Osteocyte (in vitro differentiated cells): ENCODE measurements around the gene ZNF423. TPM values are rescaled to one million over a fixed set of nuclear protein-coding genes. Genes with fewer than 3 reads are reported as not detected.
A peak's percentile ranks its signal among the peaks of the same experiment; 100 is the strongest.

Experiments used
- DNase-seq: peaks from one replicate; pipeline ENCODE4 v3.0.0; 2021; ENCODE audit warnings: mixed read lengths; ENCODE audit not compliant: unreplicated experiment; ENCODE audit errors: extremely low spot score
- H3K27ac Mint-ChIP-seq: one replicate; pipeline ENCODE4 v1.8.0; 2021; ENCODE audit warnings: mild to moderate bottlenecking, mixed read lengths; ENCODE audit not compliant: unreplicated experiment
- H3K27me3 Mint-ChIP-seq: one replicate; pipeline ENCODE4 v1.8.0; 2021; ENCODE audit warnings: mixed read lengths; ENCODE audit not compliant: unreplicated experiment
- H3K36me3 Mint-ChIP-seq: one replicate; pipeline ENCODE4 v1.8.0; 2021; ENCODE audit warnings: mixed read lengths; ENCODE audit not compliant: unreplicated experiment
- H3K4me1 Mint-ChIP-seq: one replicate; pipeline ENCODE4 v1.8.0; 2021; ENCODE audit warnings: mixed read lengths; ENCODE audit not compliant: unreplicated experiment
- H3K4me3 Mint-ChIP-seq: one replicate; pipeline ENCODE4 v1.8.0; 2021; ENCODE audit warnings: mild to moderate bottlenecking, moderate library complexity, mixed read lengths; ENCODE audit not compliant: unreplicated experiment
- H3K9me3 Mint-ChIP-seq: one replicate; pipeline ENCODE4 v1.8.0; 2021; ENCODE audit warnings: mixed read lengths; ENCODE audit not compliant: unreplicated experiment
- total RNA-seq: library from RNA; stranded (reverse); gene quantifications from 2 replicates; pipeline ENCODE4 v1.2.1, GENCODE V29; 2021
- TF ChIP-seq, protein P1 (sequence below): fragments of 200-600 bp; sonication (generic); IDR thresholded peaks from 2 replicates; pipeline ENCODE4 v1.5.0; 2021; ENCODE audit warnings: antibody characterized with exemption, mild to moderate bottlenecking, moderate library complexity

ZNF423 gene
- total RNA-seq, 1 donor from 2014 or later, result 25.1 TPM

DNA sequence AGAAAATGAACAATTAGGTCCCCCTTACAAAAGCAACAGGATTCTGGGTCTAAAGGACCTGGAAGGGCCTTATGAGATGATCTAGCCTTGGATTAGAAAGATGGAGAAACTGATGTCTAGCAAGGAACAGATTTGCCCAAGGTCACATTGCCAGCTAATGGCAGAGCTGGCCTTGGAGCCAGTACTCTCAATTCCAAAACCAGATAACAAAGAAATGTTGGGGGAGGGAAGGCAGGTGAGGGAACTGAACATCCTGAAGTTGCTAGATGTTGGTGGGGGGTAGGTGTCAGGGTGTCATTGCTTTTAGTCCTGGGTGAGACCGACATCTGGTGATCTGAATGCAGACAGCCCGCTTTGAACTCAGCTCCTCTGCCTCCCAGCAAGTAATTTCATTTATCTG, 11.3 kb upstream of the ZNF423 start:
- Mint-ChIP-seq H3K36me3 (no peaks in the 10 kb centered on the region), H3K27me3 (peaks cover 9% of the 10 kb centered on the region), H3K4me1 (peaks cover 20% of the 10 kb centered on the region), H3K9me3 (no peaks in the 10 kb centered on the region), H3K4me3 (no peak overlapping the region), H3K27ac (peak overlapping the region; percentile 47)
- TF ChIP-seq, protein P1, sequence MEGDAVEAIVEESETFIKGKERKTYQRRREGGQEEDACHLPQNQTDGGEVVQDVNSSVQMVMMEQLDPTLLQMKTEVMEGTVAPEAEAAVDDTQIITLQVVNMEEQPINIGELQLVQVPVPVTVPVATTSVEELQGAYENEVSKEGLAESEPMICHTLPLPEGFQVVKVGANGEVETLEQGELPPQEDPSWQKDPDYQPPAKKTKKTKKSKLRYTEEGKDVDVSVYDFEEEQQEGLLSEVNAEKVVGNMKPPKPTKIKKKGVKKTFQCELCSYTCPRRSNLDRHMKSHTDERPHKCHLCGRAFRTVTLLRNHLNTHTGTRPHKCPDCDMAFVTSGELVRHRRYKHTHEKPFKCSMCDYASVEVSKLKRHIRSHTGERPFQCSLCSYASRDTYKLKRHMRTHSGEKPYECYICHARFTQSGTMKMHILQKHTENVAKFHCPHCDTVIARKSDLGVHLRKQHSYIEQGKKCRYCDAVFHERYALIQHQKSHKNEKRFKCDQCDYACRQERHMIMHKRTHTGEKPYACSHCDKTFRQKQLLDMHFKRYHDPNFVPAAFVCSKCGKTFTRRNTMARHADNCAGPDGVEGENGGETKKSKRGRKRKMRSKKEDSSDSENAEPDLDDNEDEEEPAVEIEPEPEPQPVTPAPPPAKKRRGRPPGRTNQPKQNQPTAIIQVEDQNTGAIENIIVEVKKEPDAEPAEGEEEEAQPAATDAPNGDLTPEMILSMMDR, result no peak
- no peak for DNase-seq

- Mint-ChIP-seq H3K27ac (peak overlapping the region; percentile 57), H3K27me3 (peaks cover 9% of the 10 kb centered on the region), H3K4me3 (no peak overlapping the region), H3K36me3 (no peaks in the 10 kb centered on the region), H3K9me3 (no peaks in the 10 kb centered on the region), H3K4me1 (peaks cover 23% of the 10 kb centered on the region)
- TF ChIP-seq, protein P1, result no peak
- DNase-seq, result no peak
Observed at GRCh38 chr16:49866595-49867071, 10.7 kb upstream of the ZNF423 start.

GRCh38 chr16:49862694-49863093, 6.8 kb upstream of the ZNF423 start:
- no peak overlapping the region for H3K27ac Mint-ChIP-seq
- peaks cover 34% of the 10 kb centered on the region for H3K4me1 Mint-ChIP-seq
- DNase-seq, result no peak
- H3K4me3 Mint-ChIP-seq, result no peak overlapping the region
- H3K36me3 Mint-ChIP-seq, result no peaks in the 10 kb centered on the region
- peaks cover 9% of the 10 kb centered on the region for H3K27me3 Mint-ChIP-seq
- no peaks in the 10 kb centered on the region for H3K9me3 Mint-ChIP-seq
- TF ChIP-seq, protein P1, result no peak

GRCh38 chr16:49861299-49861698, 5.4 kb upstream of the ZNF423 start:
- Mint-ChIP-seq H3K27ac (no peak overlapping the region), H3K4me3 (no peak overlapping the region), H3K27me3 (peaks cover 9% of the 10 kb centered on the region), H3K9me3 (no peaks in the 10 kb centered on the region), H3K36me3 (no peaks in the 10 kb centered on the region), H3K4me1 (peaks cover 26% of the 10 kb centered on the region)
- TF ChIP-seq, protein P1, result no peak
- DNase-seq, result no peak

- peaks cover 24% of the 10 kb centered on the region for H3K4me1 Mint-ChIP-seq
- DNase-seq, result no peak
- no peak overlapping the region for H3K27ac Mint-ChIP-seq
- no peaks in the 10 kb centered on the region for H3K9me3 Mint-ChIP-seq
- TF ChIP-seq, protein P1, result no peak
- H3K36me3 Mint-ChIP-seq, result no peaks in the 10 kb centered on the region
- peaks cover 9% of the 10 kb centered on the region for H3K27me3 Mint-ChIP-seq
- no peak overlapping the region for H3K4me3 Mint-ChIP-seq
Observed at GRCh38 chr16:49860593-49860992, 4.7 kb upstream of the ZNF423 start.
